HG03571 (cell line): ENCODE results near the gene ASXL2.
"Not testable (repeated sequence)": the region's sequence is repeated elsewhere in the genome, so short reads cannot be mapped to it uniquely, and the experiment has no call there.

Experiments used
- ATAC-seq: cut with Tn5 transposase; IDR thresholded peaks from one replicate; pipeline ENCODE4 v1.9.1; 2021; ENCODE audit not compliant: unreplicated experiment

ASXL2 gene

GRCh38 chr2:25894135-25894830 is 16.0 kb upstream of the ASXL2 start:
- ATAC-seq, result no peak

GRCh38 chr2:25891672-25892071 is 13.4 kb upstream of the ASXL2 start:
- ATAC-seq, result no peak

- ATAC-seq, result no peak
Observed at GRCh38 chr2:25887624-25888242, 9.4 kb upstream of the ASXL2 start.

- ATAC-seq, result no peak
Observed at GRCh38 chr2:25885933-25886332, 7.6 kb upstream of the ASXL2 start.

- ATAC-seq, result no peak
Observed at GRCh38 chr2:25881764-25882163, 3.5 kb upstream of the ASXL2 start.

- no peak for ATAC-seq
Observed at GRCh38 chr2:25879133-25879730, 945 bp upstream of the ASXL2 start.

- peak; percentile 42 for ATAC-seq
Observed at GRCh38 chr2:25877431-25878360, 591 bp downstream of the ASXL2 start.

- ATAC-seq, result no peak
Observed at GRCh38 chr2:25872134-25872533, 6.2 kb downstream of the ASXL2 start.

GRCh38 chr2:25867396-25868003 is 10.8 kb downstream of the ASXL2 start:
- no peak for ATAC-seq

- ATAC-seq, result no peak
Observed at GRCh38 chr2:25856377-25856776, 21.9 kb downstream of the ASXL2 start.

GRCh38 chr2:25855065-25855464 is 23.2 kb downstream of the ASXL2 start:
- ATAC-seq, result no peak

GRCh38 chr2:25854613-25855012 is 23.7 kb downstream of the ASXL2 start:
- ATAC-seq, result no peak

- no peak for ATAC-seq
Observed at GRCh38 chr2:25853038-25853638, 25.1 kb downstream of the ASXL2 start.

GRCh38 chr2:25851740-25852503 is 26.4 kb downstream of the ASXL2 start:
- peak; percentile 81 for ATAC-seq

- not testable (repeated sequence) for ATAC-seq
Observed at GRCh38 chr2:25850400-25850799, 27.9 kb downstream of the ASXL2 start.

GRCh38 chr2:25849350-25849749 is 28.9 kb downstream of the ASXL2 start:
- ATAC-seq, result not testable (repeated sequence)

- no peak for ATAC-seq
Observed at GRCh38 chr2:25845843-25846505, 32.3 kb downstream of the ASXL2 start.

- ATAC-seq, result no peak
Observed at GRCh38 chr2:25844089-25844488, 34.2 kb downstream of the ASXL2 start.

- ATAC-seq, result no peak
Observed at GRCh38 chr2:25842155-25842554, 36.1 kb downstream of the ASXL2 start.
